Body of pancreas (tissue), 4 donors: ENCODE measurements around the gene TRAPPC2.

Source experiments
- POLR2A ChIP-seq, 3 donors: fragments of 450-650 bp; IDR thresholded peaks; one replicate each; pipeline ENCODE4 v1.6.1; 2016; ENCODE audit warnings: antibody characterized with exemption in 3 of 3, mild to moderate bottlenecking in 2 of 3
- TF ChIP-seq, protein P1 (sequence below), 7 experiments: fragments of 450-650 bp in 4 of 7; fragments of 200-600 bp in 3 of 7; sonication (generic) in 3 of 7; IDR thresholded peaks; one replicate each; pipeline ENCODE4 v1.5.1; 2016 to 2019; ENCODE audit warnings: antibody characterized with exemption in 7 of 7

DNA sequence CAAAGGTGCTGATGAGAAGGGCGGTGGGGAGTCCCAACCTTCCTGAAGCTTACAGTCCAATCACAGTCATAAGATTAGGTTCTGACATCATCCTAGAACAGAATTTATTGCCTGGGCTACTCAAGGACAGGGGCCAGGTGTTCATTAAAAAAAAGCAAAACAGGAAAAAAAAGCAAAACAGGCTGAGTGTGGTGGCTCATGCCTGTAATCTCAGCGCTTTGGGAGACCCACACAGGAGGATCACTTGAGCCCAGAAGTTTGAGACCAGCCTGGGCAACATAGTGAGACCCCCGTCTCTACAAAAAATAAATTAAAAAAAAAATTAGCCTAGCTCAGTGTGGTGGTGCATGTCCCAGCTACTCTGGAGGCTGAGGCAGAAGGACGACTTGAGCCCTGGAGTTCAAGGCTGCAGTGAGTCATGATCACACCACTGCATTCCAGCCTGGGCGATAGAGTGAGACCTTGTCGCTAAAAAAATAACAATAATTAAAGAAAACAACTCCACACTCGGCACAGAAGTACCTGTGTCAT is 42.5 kb downstream of the TRAPPC2 start:
- no peak for TF ChIP-seq POLR2A (IDR thresholded peaks at IDR 0.05)
- TF ChIP-seq, protein P1, sequence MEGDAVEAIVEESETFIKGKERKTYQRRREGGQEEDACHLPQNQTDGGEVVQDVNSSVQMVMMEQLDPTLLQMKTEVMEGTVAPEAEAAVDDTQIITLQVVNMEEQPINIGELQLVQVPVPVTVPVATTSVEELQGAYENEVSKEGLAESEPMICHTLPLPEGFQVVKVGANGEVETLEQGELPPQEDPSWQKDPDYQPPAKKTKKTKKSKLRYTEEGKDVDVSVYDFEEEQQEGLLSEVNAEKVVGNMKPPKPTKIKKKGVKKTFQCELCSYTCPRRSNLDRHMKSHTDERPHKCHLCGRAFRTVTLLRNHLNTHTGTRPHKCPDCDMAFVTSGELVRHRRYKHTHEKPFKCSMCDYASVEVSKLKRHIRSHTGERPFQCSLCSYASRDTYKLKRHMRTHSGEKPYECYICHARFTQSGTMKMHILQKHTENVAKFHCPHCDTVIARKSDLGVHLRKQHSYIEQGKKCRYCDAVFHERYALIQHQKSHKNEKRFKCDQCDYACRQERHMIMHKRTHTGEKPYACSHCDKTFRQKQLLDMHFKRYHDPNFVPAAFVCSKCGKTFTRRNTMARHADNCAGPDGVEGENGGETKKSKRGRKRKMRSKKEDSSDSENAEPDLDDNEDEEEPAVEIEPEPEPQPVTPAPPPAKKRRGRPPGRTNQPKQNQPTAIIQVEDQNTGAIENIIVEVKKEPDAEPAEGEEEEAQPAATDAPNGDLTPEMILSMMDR (IDR thresholded peaks at IDR 0.05) = no peak
